Liver (tissue), 9 donors: Measurements from ENCODE around the gene KPNA2. TPM values are rescaled to one million over a fixed set of nuclear protein-coding genes. Genes with fewer than 3 reads are reported as not detected.

Source experiments
- DNase-seq: peaks from one replicate; pipeline ENCODE4 v3.0.0-alpha.2; 2017; ENCODE audit warnings: low spot score
- H3K27ac ChIP-seq, 2 donors: one replicate each; pipeline ENCODE4 v1.7.0; 2013; ENCODE audit warnings: inconsistent platforms in 2 of 2, low read length in 2 of 2, control low read depth in 1 of 2, low read depth in 1 of 2, mild to moderate bottlenecking in 1 of 2
- H3K27me3 ChIP-seq, 4 donors: one replicate each; pipeline versions ENCODE4 v1.6.1 to v1.7.0; 2013; ENCODE audit warnings: low read length in 3 of 4, inconsistent platforms in 1 of 4, mild to moderate bottlenecking in 1 of 4, moderate library complexity in 1 of 4; ENCODE audit not compliant: control insufficient read depth in 4 of 4, insufficient read depth in 4 of 4
- H3K36me3 ChIP-seq, 4 donors: one replicate each; pipeline versions ENCODE4 v1.6.1 to v1.7.0; 2013; ENCODE audit warnings: low read length in 3 of 4, mild to moderate bottlenecking in 3 of 4, low read depth in 1 of 4, moderate library complexity in 1 of 4; ENCODE audit not compliant: control insufficient read depth in 4 of 4, insufficient read depth in 3 of 4
- H3K4me1 ChIP-seq, 4 donors: one replicate each; pipeline versions ENCODE4 v1.6.1 to v1.7.0; 2013; ENCODE audit warnings: low read length in 3 of 4, mild to moderate bottlenecking in 3 of 4, moderate library complexity in 1 of 4; ENCODE audit not compliant: control insufficient read depth in 4 of 4, insufficient read depth in 4 of 4
- H3K4me3 ChIP-seq, 3 donors: one replicate each; pipeline versions ENCODE4 v1.6.1 to v1.7.0; 2013; ENCODE audit warnings: low read length in 3 of 3, control low read depth in 1 of 3, low read depth in 1 of 3, mild to moderate bottlenecking in 1 of 3
- H3K9ac ChIP-seq, 2 donors: one replicate each; pipeline ENCODE4 v1.7.0; 2013; ENCODE audit warnings: low read length in 2 of 2, mild to moderate bottlenecking in 2 of 2, moderate library complexity in 2 of 2, control low read depth in 1 of 2, low read depth in 1 of 2
- H3K9me3 ChIP-seq, 4 donors: one replicate each; pipeline versions ENCODE4 v1.6.1 to v1.7.0; 2013; ENCODE audit warnings: low read length in 3 of 4; ENCODE audit not compliant: control insufficient read depth in 4 of 4
- CTCF ChIP-seq: fragments of 150-350 bp; IDR thresholded peaks from 2 replicates; pipeline ENCODE4 v1.5.1; 2017; ENCODE audit warnings: improper control_type of control experiment, low read depth, low read length; ENCODE audit not compliant: missing input control
- EGR1 ChIP-seq, 2 donors: IDR thresholded peaks; 2 replicates each; pipeline ENCODE4 v1.6.1; 2016 to 2018; ENCODE audit warnings: antibody characterized with exemption in 2 of 2, low read depth in 2 of 2
- FOXA2 ChIP-seq: IDR thresholded peaks from 2 replicates; pipeline ENCODE4 v1.6.1; 2016; ENCODE audit warnings: antibody characterized with exemption
- GABPA ChIP-seq, 2 donors: IDR thresholded peaks in 1 of 2; conservative IDR thresholded peaks in 1 of 2; 2 replicates each; pipeline ENCODE4 v1.6.1; 2016; ENCODE audit warnings: antibody characterized with exemption in 2 of 2, mild to moderate bottlenecking in 1 of 2, moderate library complexity in 1 of 2
- HNF4A ChIP-seq, 2 donors: conservative IDR thresholded peaks; 2 replicates each; pipeline ENCODE4 v1.6.1; 2016; ENCODE audit warnings: antibody characterized with exemption in 2 of 2, mild to moderate bottlenecking in 2 of 2
- HNF4G ChIP-seq: IDR thresholded peaks from 2 replicates; pipeline ENCODE4 v1.6.1; 2016; ENCODE audit warnings: antibody characterized with exemption
- JUND ChIP-seq, 2 donors: IDR thresholded peaks; 2 replicates each; pipeline ENCODE4 v1.6.1; 2016; ENCODE audit warnings: antibody characterized with exemption in 2 of 2
- NR2F2 ChIP-seq: IDR thresholded peaks from 2 replicates; pipeline ENCODE4 v1.6.1; 2016; ENCODE audit warnings: antibody characterized with exemption
- RAD21 ChIP-seq, 2 donors: IDR thresholded peaks; 2 replicates each; pipeline ENCODE4 v1.6.1; 2016; ENCODE audit warnings: antibody characterized with exemption in 2 of 2, mild to moderate bottlenecking in 2 of 2
- RXRA ChIP-seq, 2 donors: IDR thresholded peaks; 2 replicates each; pipeline ENCODE4 v1.6.1; 2017 to 2018; ENCODE audit warnings: antibody characterized with exemption in 2 of 2, mild to moderate bottlenecking in 1 of 2
- SP1 ChIP-seq: IDR thresholded peaks from 2 replicates; pipeline ENCODE4 v1.6.1; 2018; ENCODE audit warnings: antibody characterized with exemption, mild to moderate bottlenecking
- TAF1 ChIP-seq: conservative IDR thresholded peaks from 2 replicates; pipeline ENCODE4 v1.6.1; 2016; ENCODE audit warnings: antibody characterized with exemption, mild to moderate bottlenecking
- YY1 ChIP-seq: IDR thresholded peaks from 2 replicates; pipeline ENCODE4 v1.6.1; 2016; ENCODE audit warnings: antibody characterized with exemption, mild to moderate bottlenecking
- ZBTB33 ChIP-seq: IDR thresholded peaks from 2 replicates; pipeline ENCODE4 v1.6.1; 2016; ENCODE audit warnings: antibody characterized with exemption
- WGBS: extraction: QIAGEN DNeasy Blood & Tissue Kit; methylation state at CpG from one replicate; pipeline ENCODE4 v1.1.7; 2013; 5-methylcytosine and 5-hydroxymethylcytosine counted together
- polyA plus RNA-seq, 2 donors: library from polyadenylated mRNA; stranded (reverse) in 1 of 2; unstranded in 1 of 2; fragments of 200-250 nt in 1 of 2; fragments of >200 nt in 1 of 2; fragmentation: Nextera tagmentation in 1 of 2; extraction: Ambion mirVana in 1 of 2; gene quantifications; one replicate each; pipeline versions ENCODE4 v1.2.1 to v1.2.3, GENCODE V29; 2013 to 2015
- total RNA-seq, 2 donors: library from RNA; depleted of rRNA; stranded (reverse); fragments of >200 nt; gene quantifications; one replicate each; pipeline ENCODE4 v1.2.3, GENCODE V29; 2014
- TF ChIP-seq, protein P1 (sequence below): IDR thresholded peaks from 2 replicates; pipeline ENCODE4 v1.6.1; 2016; ENCODE audit warnings: antibody characterized with exemption, mild to moderate bottlenecking
- TF ChIP-seq, protein P2 (sequence below): IDR thresholded peaks from 2 replicates; pipeline ENCODE4 v1.6.1; 2016; ENCODE audit warnings: antibody characterized with exemption
- donor health status: healthy.
- donor health status: healthy.
- donor health status: healthy.
- donor health status: healthy.
- donor health status: healthy.

Gene KPNA2
- total and polyA plus RNA-seq, 4 donors = 10.5 to 61.1 (median 17.8) TPM

DNA sequence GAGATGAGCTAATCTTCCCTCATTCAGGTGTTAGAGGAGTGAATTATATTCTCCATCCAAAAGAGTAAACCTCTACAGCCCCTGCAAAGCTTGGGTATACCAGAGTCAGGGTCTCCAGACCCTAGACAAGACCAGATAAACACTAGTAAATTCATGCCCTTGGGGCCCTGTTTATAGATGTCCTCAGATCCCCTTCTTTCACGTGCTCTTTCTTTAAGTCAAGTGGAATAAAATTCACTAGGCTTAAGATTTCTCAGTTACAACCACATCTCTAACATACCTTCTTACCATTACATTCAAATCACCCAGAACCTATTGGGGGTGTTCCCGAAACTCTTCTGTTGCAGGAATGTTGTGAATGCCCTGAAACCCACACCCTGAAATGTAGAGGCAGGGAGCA is 37.1 kb upstream of the KPNA2 start:
- Histone ChIP-seq H3K27ac (no peak overlapping the region), H3K4me3 (no peak overlapping the region), H3K9me3 (no peaks in the 10 kb centered on the region), H3K9ac (no peak overlapping the region), H3K27me3 (no peaks in the 10 kb centered on the region), H3K4me1 (peaks cover 4 to 19% (median 13%) of the 10 kb centered on the region in 4 donors), H3K36me3 (no peaks in the 10 kb centered on the region)
- TF ChIP-seq YY1 (no peak), FOXA2 (no peak), GABPA (IDR thresholded peaks at IDR 0.05 in 1 of 2, conservative IDR thresholded peaks at IDR 0.05 in 1 of 2) (no peak), RAD21 (IDR thresholded peaks at IDR 0.05) (no peak), HNF4G (no peak), EGR1 (IDR thresholded peaks at IDR 0.05; ENCODE audit: low read depth in 2 of 2) (no peak), HNF4A (conservative IDR thresholded peaks at IDR 0.05) (no peak), RXRA (IDR thresholded peaks at IDR 0.05) (no peak), SP1 (no peak), ZBTB33 (no peak), TAF1 (no peak), NR2F2 (no peak), CTCF (no peak), JUND (IDR thresholded peaks at IDR 0.05) (no peak)
- TF ChIP-seq, protein P1, sequence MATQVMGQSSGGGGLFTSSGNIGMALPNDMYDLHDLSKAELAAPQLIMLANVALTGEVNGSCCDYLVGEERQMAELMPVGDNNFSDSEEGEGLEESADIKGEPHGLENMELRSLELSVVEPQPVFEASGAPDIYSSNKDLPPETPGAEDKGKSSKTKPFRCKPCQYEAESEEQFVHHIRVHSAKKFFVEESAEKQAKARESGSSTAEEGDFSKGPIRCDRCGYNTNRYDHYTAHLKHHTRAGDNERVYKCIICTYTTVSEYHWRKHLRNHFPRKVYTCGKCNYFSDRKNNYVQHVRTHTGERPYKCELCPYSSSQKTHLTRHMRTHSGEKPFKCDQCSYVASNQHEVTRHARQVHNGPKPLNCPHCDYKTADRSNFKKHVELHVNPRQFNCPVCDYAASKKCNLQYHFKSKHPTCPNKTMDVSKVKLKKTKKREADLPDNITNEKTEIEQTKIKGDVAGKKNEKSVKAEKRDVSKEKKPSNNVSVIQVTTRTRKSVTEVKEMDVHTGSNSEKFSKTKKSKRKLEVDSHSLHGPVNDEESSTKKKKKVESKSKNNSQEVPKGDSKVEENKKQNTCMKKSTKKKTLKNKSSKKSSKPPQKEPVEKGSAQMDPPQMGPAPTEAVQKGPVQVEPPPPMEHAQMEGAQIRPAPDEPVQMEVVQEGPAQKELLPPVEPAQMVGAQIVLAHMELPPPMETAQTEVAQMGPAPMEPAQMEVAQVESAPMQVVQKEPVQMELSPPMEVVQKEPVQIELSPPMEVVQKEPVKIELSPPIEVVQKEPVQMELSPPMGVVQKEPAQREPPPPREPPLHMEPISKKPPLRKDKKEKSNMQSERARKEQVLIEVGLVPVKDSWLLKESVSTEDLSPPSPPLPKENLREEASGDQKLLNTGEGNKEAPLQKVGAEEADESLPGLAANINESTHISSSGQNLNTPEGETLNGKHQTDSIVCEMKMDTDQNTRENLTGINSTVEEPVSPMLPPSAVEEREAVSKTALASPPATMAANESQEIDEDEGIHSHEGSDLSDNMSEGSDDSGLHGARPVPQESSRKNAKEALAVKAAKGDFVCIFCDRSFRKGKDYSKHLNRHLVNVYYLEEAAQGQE = no peak
- 90% methylated on average over 2 of the region's 2 CpGs for WGBS
- DNase-seq = no peak

- Histone ChIP-seq H3K9ac (no peak overlapping the region), H3K27me3 (no peaks in the 10 kb centered on the region), H3K36me3 (no peaks in the 10 kb centered on the region), H3K9me3 (no peaks in the 10 kb centered on the region), H3K27ac (no peak overlapping the region), H3K4me1 (peaks cover 4 to 16% (median 12%) of the 10 kb centered on the region in 4 donors), H3K4me3 (no peak overlapping the region)
- TF ChIP-seq EGR1 (IDR thresholded peaks at IDR 0.05; ENCODE audit: low read depth in 2 of 2) = no peak
- no peak for TF ChIP-seq NR2F2
- no peak for TF ChIP-seq RAD21 (IDR thresholded peaks at IDR 0.05)
- TF ChIP-seq, protein P2, sequence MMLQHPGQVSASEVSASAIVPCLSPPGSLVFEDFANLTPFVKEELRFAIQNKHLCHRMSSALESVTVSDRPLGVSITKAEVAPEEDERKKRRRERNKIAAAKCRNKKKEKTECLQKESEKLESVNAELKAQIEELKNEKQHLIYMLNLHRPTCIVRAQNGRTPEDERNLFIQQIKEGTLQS = no peak
- no peak for TF ChIP-seq JUND (IDR thresholded peaks at IDR 0.05)
- no peak for DNase-seq
- 97% methylated on average over 3 of the region's 3 CpGs for WGBS
Measured at GRCh38 chr17:67999291-67999911, 36.1 kb upstream of the KPNA2 start.
